GM21528 (cell line): ENCODE measurements around the gene PAAF1.
"Not testable (repeated sequence)": the region's sequence is repeated elsewhere in the genome, so short reads cannot be mapped to it uniquely, and the experiment has no call there.

ENCODE experiments used
- ATAC-seq: cut with Tn5 transposase; IDR thresholded peaks from one replicate; pipeline ENCODE4 v1.9.1; 2021; ENCODE audit warnings: mild to moderate bottlenecking, moderate library complexity; ENCODE audit not compliant: unreplicated experiment, low FRiP score

PAAF1 gene

GRCh38 chr11:73878771-73879170 lies 2.0 kb downstream of the PAAF1 start:
- ATAC-seq: no peak

GRCh38 chr11:73880449-73880848 lies 3.6 kb downstream of the PAAF1 start:
- not testable (repeated sequence) for ATAC-seq

GRCh38 chr11:73883856-73884255 lies 7.1 kb downstream of the PAAF1 start:
- ATAC-seq: no peak

- no peak for ATAC-seq
Observed at GRCh38 chr11:73888244-73888643, 11.4 kb downstream of the PAAF1 start.

GRCh38 chr11:73889019-73889418 lies 12.2 kb downstream of the PAAF1 start:
- no peak for ATAC-seq

GRCh38 chr11:73889536-73889935 lies 12.7 kb downstream of the PAAF1 start:
- no peak for ATAC-seq

- ATAC-seq: no peak
Observed at GRCh38 chr11:73893041-73893440, 16.2 kb downstream of the PAAF1 start.

- ATAC-seq: no peak
Observed at GRCh38 chr11:73894725-73895335, 18.0 kb downstream of the PAAF1 start.

- no peak for ATAC-seq
Observed at GRCh38 chr11:73902303-73902702, 25.5 kb downstream of the PAAF1 start.

- ATAC-seq: no peak
Observed at GRCh38 chr11:73907191-73907590, 30.4 kb downstream of the PAAF1 start.

- ATAC-seq: no peak
Observed at GRCh38 chr11:73912026-73912425, 35.2 kb downstream of the PAAF1 start.

GRCh38 chr11:73913472-73913871 lies 36.7 kb downstream of the PAAF1 start:
- ATAC-seq: no peak

GRCh38 chr11:73914284-73914683 lies 37.5 kb downstream of the PAAF1 start:
- ATAC-seq: no peak

- ATAC-seq: no peak
Observed at GRCh38 chr11:73916435-73916834, 39.6 kb downstream of the PAAF1 start.

GRCh38 chr11:73921180-73921579 lies 44.4 kb downstream of the PAAF1 start:
- no peak for ATAC-seq

GRCh38 chr11:73929388-73929787 lies 52.6 kb downstream of the PAAF1 start:
- no peak for ATAC-seq

- ATAC-seq: no peak
Observed at GRCh38 chr11:73931039-73931645, 54.3 kb downstream of the PAAF1 start.

GRCh38 chr11:73931951-73932350 lies 55.2 kb downstream of the PAAF1 start:
- ATAC-seq: no peak

- ATAC-seq: no peak
Observed at GRCh38 chr11:73932781-73933180, 56.0 kb downstream of the PAAF1 start.

- not testable (repeated sequence) for ATAC-seq
Observed at GRCh38 chr11:73936047-73936446, 59.2 kb downstream of the PAAF1 start.

- ATAC-seq: no peak
Observed at GRCh38 chr11:73939096-73939495, 62.3 kb downstream of the PAAF1 start.

- no peak for ATAC-seq
Observed at GRCh38 chr11:73940801-73941570, 64.2 kb downstream of the PAAF1 start.
